ENCODE results near the gene EMC8. TPM values are rescaled to one million over a fixed set of nuclear protein-coding genes. Genes with fewer than 3 reads are reported as not detected.

The EMC8 gene
- total and polyA plus RNA-seq, 2 donors (not counting 1 experiment from before 2014, with no cell fraction given), result 22.1 to 33.1 TPM

DNA sequence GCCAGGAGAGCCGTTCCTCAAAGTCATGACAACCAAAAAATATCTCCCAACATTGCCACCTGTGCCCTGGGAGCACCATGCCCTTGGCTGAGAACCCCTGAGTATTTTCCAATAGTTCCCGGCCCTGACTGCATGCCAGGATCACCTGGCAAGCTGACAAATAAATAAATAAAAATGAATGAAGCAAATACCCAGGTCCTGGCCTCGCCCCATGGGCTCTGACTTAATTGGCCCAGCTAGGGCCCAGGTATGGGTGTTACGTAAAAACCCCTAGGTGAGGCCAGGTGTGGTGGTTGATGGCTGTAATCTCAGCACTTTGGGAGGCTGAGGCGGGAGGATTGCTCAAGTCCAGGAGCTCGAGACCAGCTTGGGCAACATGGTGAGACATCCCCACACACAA is 45.8 kb downstream of the EMC8 start:
- intact Hi-C loops (cut with micrococcal nuclease), result no loop called here
- CTCF ChIA-PET, result interaction anchor here (0.8 to 1.3 kb wide), 2 partner anchors 44 to 137 kb away, joined by 3 read pairs; no protein-coding TSS in a partner anchor
- H3K27ac ChIP-seq (ENCODE audit: low read length in 2 of 2), result peak overlapping the region; percentile 94 to 98

More for the DNA sequence above, 45.8 kb downstream of the EMC8 start:
- Histone ChIP-seq H3K79me2 (ENCODE audit: control insufficient read depth, insufficient read depth, low read length) (peaks cover 18% of the 10 kb centered on the region), H3K4me2 (replicated peaks; ENCODE audit: low read depth, low read length, poor library complexity, severe bottlenecking) (peak overlapping the region; percentile 92), H4K20me1 (ENCODE audit: control insufficient read depth, insufficient read depth, low read length, poor library complexity, severe bottlenecking) (peaks cover 15% of the 10 kb centered on the region), H3K9me3 (ENCODE audit: control extremely low read depth in 1 of 3, control insufficient read depth in 2 of 3, insufficient read depth in 1 of 3, low read length in 2 of 3) (peaks cover 0 to 6% (median 0%) of the 10 kb centered on the region in 3 donors), H3K9ac (ENCODE audit: low read length) (no peak overlapping the region), H2AFZ (ENCODE audit: insufficient read depth, low read depth, low read length, poor library complexity, severe bottlenecking) (no peak overlapping the region), H3K4me3 (ENCODE audit: control extremely low read depth in 1 of 5, extremely low read depth in 1 of 5, insufficient read depth in 1 of 5, low read depth in 2 of 5, low read length in 4 of 5) (no peak overlapping the region), H3K27me3 (replicated peaks in 1 of 4; ENCODE audit: control extremely low read depth in 1 of 4, control insufficient read depth in 3 of 4, insufficient read depth in 4 of 4, low read length in 3 of 4) (no peaks in the 10 kb centered on the region), H3K4me1 (ENCODE audit: control insufficient read depth in 2 of 2, insufficient read depth in 2 of 2, low read length in 2 of 2) (peaks cover 83 to 94% of the 10 kb centered on the region in 2 donors), H3K36me3 (replicated peaks in 1 of 2; ENCODE audit: control extremely low read depth in 1 of 2, control insufficient read depth in 1 of 2, extremely low read depth in 1 of 2, insufficient read depth in 2 of 2, low read length in 1 of 2) (no peaks in the 10 kb centered on the region)
- no peak for ATAC-seq (ENCODE audit: low read depth)
- POLR2A ChIA-PET, result interaction anchor here (0.6 to 4.0 kb wide), 3 partner anchors 9 to 47 kb away, joined by 3 to 24 read pairs (median 9); no protein-coding TSS in a partner anchor
- H3K27ac Mint-ChIP-seq, result peak overlapping the region; percentile 100
- H3K4me3 Mint-ChIP-seq, result peak overlapping the region; percentile 86
- no peaks in the 10 kb centered on the region for H3K9me3 Mint-ChIP-seq (ENCODE audit: insufficient read depth)
- TF ChIP-seq EZH2 (IDR thresholded peaks at IDR 0.05; ENCODE audit: borderline replicate concordance, insufficient read depth, low read depth, low read length, poor library complexity, severe bottlenecking), result no peak
- TF ChIP-seq, protein P1, sequence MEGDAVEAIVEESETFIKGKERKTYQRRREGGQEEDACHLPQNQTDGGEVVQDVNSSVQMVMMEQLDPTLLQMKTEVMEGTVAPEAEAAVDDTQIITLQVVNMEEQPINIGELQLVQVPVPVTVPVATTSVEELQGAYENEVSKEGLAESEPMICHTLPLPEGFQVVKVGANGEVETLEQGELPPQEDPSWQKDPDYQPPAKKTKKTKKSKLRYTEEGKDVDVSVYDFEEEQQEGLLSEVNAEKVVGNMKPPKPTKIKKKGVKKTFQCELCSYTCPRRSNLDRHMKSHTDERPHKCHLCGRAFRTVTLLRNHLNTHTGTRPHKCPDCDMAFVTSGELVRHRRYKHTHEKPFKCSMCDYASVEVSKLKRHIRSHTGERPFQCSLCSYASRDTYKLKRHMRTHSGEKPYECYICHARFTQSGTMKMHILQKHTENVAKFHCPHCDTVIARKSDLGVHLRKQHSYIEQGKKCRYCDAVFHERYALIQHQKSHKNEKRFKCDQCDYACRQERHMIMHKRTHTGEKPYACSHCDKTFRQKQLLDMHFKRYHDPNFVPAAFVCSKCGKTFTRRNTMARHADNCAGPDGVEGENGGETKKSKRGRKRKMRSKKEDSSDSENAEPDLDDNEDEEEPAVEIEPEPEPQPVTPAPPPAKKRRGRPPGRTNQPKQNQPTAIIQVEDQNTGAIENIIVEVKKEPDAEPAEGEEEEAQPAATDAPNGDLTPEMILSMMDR (IDR thresholded peaks at IDR 0.05), result no peak
- WGBS (ENCODE audit: insufficient coverage), result 93% methylated on average over 2 of the region's 6 CpGs
- no peaks in the 10 kb centered on the region for H3K27me3 Mint-ChIP-seq
- DNase-seq, result no peak
- H3K4me1 Mint-ChIP-seq, result peaks cover 75% of the 10 kb centered on the region
